ENCODE data around the gene TRERF1. TPM values are rescaled to one million over a fixed set of nuclear protein-coding genes. Genes with fewer than 3 reads are reported as not detected.

Gene TRERF1
- total RNA-seq, 6 donors from 2014 or later, result 2.0 to 7.3 (median 5.4) TPM

DNA sequence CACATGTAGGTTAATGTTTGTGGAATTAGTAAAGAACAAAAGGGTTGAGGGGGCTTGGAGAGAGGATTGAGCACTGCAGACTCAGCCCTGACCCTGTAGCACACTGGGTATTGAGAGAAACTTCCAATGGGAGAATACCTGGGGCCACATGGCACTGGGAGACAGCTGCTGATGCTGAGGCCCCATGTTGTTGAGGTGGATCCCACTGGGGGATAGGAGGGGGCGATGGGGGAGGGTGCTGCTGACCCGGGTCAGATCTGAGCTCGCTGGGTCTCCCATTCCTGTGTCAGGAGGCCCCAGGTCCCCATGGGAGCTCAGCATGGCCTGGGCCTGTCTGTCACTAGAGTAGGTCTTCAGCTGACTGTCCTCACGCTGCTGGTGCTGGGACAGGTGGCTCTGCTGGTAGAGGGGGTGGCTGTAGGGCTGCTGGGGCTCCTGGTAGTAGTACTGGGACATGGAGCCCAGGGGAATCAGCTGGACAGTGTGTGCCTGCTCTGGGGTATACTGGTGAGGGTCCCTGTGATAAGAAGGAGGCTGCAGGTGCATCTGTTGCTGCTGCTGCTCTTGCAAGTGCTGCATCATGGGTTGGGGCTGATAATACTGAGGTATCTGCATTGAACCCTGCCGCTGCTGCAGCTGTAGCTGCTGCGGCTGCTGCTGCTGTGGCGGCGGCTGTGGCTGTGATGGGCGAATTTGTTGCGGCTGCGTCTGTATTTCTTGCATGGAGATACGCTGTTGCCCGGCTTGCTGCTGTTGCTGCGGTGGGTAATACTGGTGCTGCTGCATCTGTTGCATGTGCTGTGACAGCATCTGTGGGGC lies 183.5 kb downstream of the TRERF1 start:
- Histone ChIP-seq H3K4me3 (no peak overlapping the region), H3K9me3 (no peaks in the 10 kb centered on the region), H3K4me1 (no peaks in the 10 kb centered on the region), H3K36me3 (peaks cover 0 to 13% (median 5%) of the 10 kb centered on the region in 4 donors), H3K27me3 (no peaks in the 10 kb centered on the region), H3K27ac (no peak overlapping the region)
- 93% methylated on average over 5 to 7 of the region's 14 CpGs for WGBS, 2 donors
- no peak for ATAC-seq (ENCODE audit: low FRiP score in 2 of 2)
- DNase-seq, result peak in 1 of 2 donors; percentile 54
- no peak for TF ChIP-seq EP300 (IDR thresholded peaks at IDR 0.05)
- no peak for TF ChIP-seq POLR2A (IDR thresholded peaks at IDR 0.05)
- TF ChIP-seq CTCF (IDR thresholded peaks at IDR 0.05), result no peak
- TF ChIP-seq POLR2AphosphoS5 (IDR thresholded peaks at IDR 0.05), result no peak

DNA sequence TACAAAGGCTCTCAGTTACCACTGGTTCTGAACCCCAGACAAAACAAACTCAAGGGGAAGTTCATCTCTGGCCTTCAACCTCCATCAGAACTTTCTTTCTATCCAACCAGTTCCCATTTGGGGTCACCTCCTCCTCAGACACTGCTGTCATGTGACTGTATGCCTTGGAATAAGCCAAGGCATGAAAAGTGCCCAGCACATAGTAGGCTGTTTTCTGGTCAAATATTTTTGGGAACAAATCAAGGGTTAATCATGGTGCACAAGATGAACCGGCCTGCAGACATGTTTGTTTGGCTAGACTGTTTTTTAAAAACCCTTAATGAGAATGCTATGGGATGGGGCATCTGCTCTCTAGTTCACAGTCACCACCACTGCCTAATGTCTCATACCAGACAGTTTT lies 185.2 kb downstream of the TRERF1 start:
- no peak for TF ChIP-seq CTCF (IDR thresholded peaks at IDR 0.05)
- no peak for TF ChIP-seq POLR2A (IDR thresholded peaks at IDR 0.05)
- no peak for TF ChIP-seq POLR2AphosphoS5 (IDR thresholded peaks at IDR 0.05)
- no peak for TF ChIP-seq EP300 (IDR thresholded peaks at IDR 0.05)
- H3K9me3 ChIP-seq, result no peaks in the 10 kb centered on the region
- no peak for DNase-seq
- 63 to 74% methylated on average over 1 of the region's 1 CpG for WGBS, 2 donors
- H3K27me3 ChIP-seq, result no peaks in the 10 kb centered on the region
- no peak for ATAC-seq (ENCODE audit: low FRiP score in 2 of 2)
- peaks cover 0 to 2% (median 0%) of the 10 kb centered on the region in 4 donors for H3K4me1 ChIP-seq
- peaks cover 0 to 17% (median 6%) of the 10 kb centered on the region in 4 donors for H3K36me3 ChIP-seq
- no peak overlapping the region for H3K27ac ChIP-seq
- no peak overlapping the region for H3K4me3 ChIP-seq

GRCh38 chr6:42264852-42265390 lies 186.8 kb downstream of the TRERF1 start:
- Histone ChIP-seq H3K4me1 (peaks cover 0 to 17% (median 7%) of the 10 kb centered on the region in 4 donors), H3K27ac (no peak overlapping the region), H3K36me3 (peaks cover 0 to 17% (median 6%) of the 10 kb centered on the region in 4 donors), H3K27me3 (no peaks in the 10 kb centered on the region), H3K9me3 (no peaks in the 10 kb centered on the region), H3K4me3 (no peak overlapping the region)
- TF ChIP-seq CTCF (IDR thresholded peaks at IDR 0.05), result no peak
- no peak for TF ChIP-seq POLR2AphosphoS5 (IDR thresholded peaks at IDR 0.05)
- TF ChIP-seq POLR2A (IDR thresholded peaks at IDR 0.05), result no peak
- TF ChIP-seq EP300 (IDR thresholded peaks at IDR 0.05), result no peak
- no peak for DNase-seq
- no peak for ATAC-seq (ENCODE audit: low FRiP score in 2 of 2)
- WGBS, 2 donors, result 63 to 92% methylated on average over 1 to 5 of the region's 5 CpGs

GRCh38 chr6:42264162-42264851 lies 187.4 kb downstream of the TRERF1 start:
- no peak for TF ChIP-seq CTCF (IDR thresholded peaks at IDR 0.05)
- no peaks in the 10 kb centered on the region for H3K27me3 ChIP-seq
- H3K9me3 ChIP-seq, result no peaks in the 10 kb centered on the region
- ATAC-seq (ENCODE audit: low FRiP score in 2 of 2) (no peak), DNase-seq (no peak)
- peaks cover 0 to 14% (median 6%) of the 10 kb centered on the region in 4 donors for H3K36me3 ChIP-seq
- WGBS, 2 donors, result 71 to 73% methylated on average over 7 to 10 of the region's 10 CpGs
- H3K27ac ChIP-seq, result no peak overlapping the region
- peaks cover 0 to 17% (median 8%) of the 10 kb centered on the region in 4 donors for H3K4me1 ChIP-seq
- no peak overlapping the region for H3K4me3 ChIP-seq

Data from upper lobe of left lung (tissue), 6 donors.